PC-3 (cell line): ENCODE measurements around the gene R3HDM4. TPM values are rescaled to one million over a fixed set of nuclear protein-coding genes. Genes with fewer than 3 reads are reported as not detected.
A peak's percentile ranks its signal among the peaks of the same experiment; 100 is the strongest.

ENCODE experiments used
- ATAC-seq: fragments of 200-7000 bp; cut with Tn5 transposase; 2 replicates; pipeline ENCODE4 v1.9.1; 2020; ENCODE audit warnings: mild to moderate bottlenecking, moderate library complexity
- BruUV-seq: library from RNA; stranded (reverse); fragments of 400-500 nt; replicated peaks from 2 replicates; lab custom pipeline; 2021; lab: Mats Ljungman, UMichigan
- CTCF ChIA-PET: fragments of 300-600 bp; sonication (Branson Sonifier 250); formaldehyde crosslinking; loops from one replicate; lab custom pipeline; 2022; ENCODE audit warnings: antibody characterized with exemption; lab: Charles Lee
- POLR2A ChIA-PET: fragments of 300-600 bp; sonication (Branson Sonifier 250); formaldehyde crosslinking; loops from one replicate; lab custom pipeline; 2022; ENCODE audit warnings: antibody characterized with exemption; ENCODE audit not compliant: unreplicated experiment; lab: Charles Lee
- DNase-seq: peaks from one replicate; pipeline ENCODE4 v3.0.0-alpha.2; 2015
- H2AFZ ChIP-seq: fragments of 300-600 bp; sonication (generic); 2 replicates; pipeline ENCODE4 v1.6.0; 2016; ENCODE audit warnings: antibody characterized with exemption, low read length
- H3F3A ChIP-seq: fragments of 300-600 bp; sonication (generic); one replicate; pipeline ENCODE4 v1.6.0; 2017; ENCODE audit warnings: antibody characterized with exemption, low read length, control low read depth, mild to moderate bottlenecking; ENCODE audit not compliant: unreplicated experiment
- H3K27ac ChIP-seq: fragments of 300-600 bp; sonication (generic); 2 replicates; pipeline ENCODE4 v1.5.1; 2016; ENCODE audit warnings: mild to moderate bottlenecking, low read length
- H3K27me3 ChIP-seq: fragments of 300-600 bp; sonication (generic); 2 replicates; pipeline ENCODE4 v1.6.1; 2016; ENCODE audit warnings: low read length, mixed read lengths
- H3K36me3 ChIP-seq: fragments of 300-600 bp; sonication (generic); 2 replicates; pipeline ENCODE4 v1.6.1; 2016; ENCODE audit warnings: low read depth, mixed run types, low read length, mixed read lengths
- H3K4me1 ChIP-seq: fragments of 300-600 bp; sonication (generic); 2 replicates; pipeline ENCODE4 v1.5.1; 2016; ENCODE audit warnings: low read length; ENCODE audit not compliant: insufficient read depth
- H3K4me2 ChIP-seq: fragments of 300-600 bp; sonication (generic); 2 replicates; pipeline ENCODE4 v1.6.0; 2016; ENCODE audit warnings: low read length
- H3K4me3 ChIP-seq: fragments of 300-600 bp; sonication (generic); 2 replicates; pipeline ENCODE4 v1.5.1; 2016; ENCODE audit warnings: mild to moderate bottlenecking, low read length, mixed read lengths
- H3K79me2 ChIP-seq: fragments of 300-600 bp; sonication (generic); 2 replicates; pipeline ENCODE4 v1.6.1; 2017; ENCODE audit warnings: low read length, mixed read lengths
- H3K9ac ChIP-seq: fragments of 300-600 bp; sonication (generic); 2 replicates; pipeline ENCODE4 v1.6.0; 2016; ENCODE audit warnings: mild to moderate bottlenecking, low read length
- H3K9me2 ChIP-seq: fragments of 300-600 bp; sonication (generic); replicated peaks from 2 replicates; pipeline ENCODE4 v1.6.1; 2016; ENCODE audit warnings: mixed run types, low read length, mixed read lengths
- H3K9me3 ChIP-seq: fragments of 300-600 bp; sonication (generic); 2 replicates; pipeline ENCODE4 v1.6.1; 2016; ENCODE audit warnings: low read length, mixed read lengths
- H4K20me1 ChIP-seq: fragments of 300-600 bp; sonication (generic); 2 replicates; pipeline ENCODE4 v1.6.1; 2016; ENCODE audit warnings: low read length, mixed read lengths
- CTCF ChIP-seq: fragments of 300-600 bp; sonication (generic); conservative IDR thresholded peaks from 2 replicates; pipeline ENCODE4 v1.5.1; 2017; ENCODE audit warnings: antibody characterized with exemption, low read depth, mild to moderate bottlenecking, low read length
- EZH2 ChIP-seq: fragments of 300-600 bp; sonication (generic); IDR thresholded peaks from one replicate; pipeline ENCODE4 v1.6.1; 2017; ENCODE audit warnings: antibody characterized with exemption, mild to moderate bottlenecking, low read length; ENCODE audit not compliant: unreplicated experiment
- EZH2phosphoT487 ChIP-seq: fragments of 300-600 bp; sonication (generic); IDR thresholded peaks from 2 replicates; pipeline ENCODE4 v1.6.1; 2018; ENCODE audit warnings: mild to moderate bottlenecking, antibody characterized with exemption, low read length, borderline replicate concordance
- intact Hi-C: fragments of 100-400 bp; cut with micrococcal nuclease; formaldehyde crosslinking; loops from 2 replicates; pipeline ENCODE4 v1.9.0; 2023
- total RNA-seq: library from RNA; depleted of rRNA; stranded (reverse); fragments of >200 nt; gene quantifications from 2 replicates; pipeline ENCODE4 v1.2.3, GENCODE V29; 2014

R3HDM4 gene
- total RNA-seq, 1 experiment from 2014 or later, result 44.9 TPM

GRCh38 chr19:934865-935479 is 22.0 kb upstream of the R3HDM4 start:
- no peak for TF ChIP-seq CTCF
- peak; percentile 94 for TF ChIP-seq EZH2phosphoT487
- no peaks in the 10 kb centered on the region for H3K27me3 ChIP-seq
- H3K36me3 ChIP-seq, result no peaks in the 10 kb centered on the region
- H3F3A ChIP-seq, result no peaks in the 10 kb centered on the region
- peaks cover 11% of the 10 kb centered on the region; the same call in 1 of the 2 replicates for H3K4me1 ChIP-seq
- no peaks in the 10 kb centered on the region for H4K20me1 ChIP-seq
- CTCF ChIA-PET, result no interaction called here
- H3K9me3 ChIP-seq, result no peaks in the 10 kb centered on the region
- H2AFZ ChIP-seq, result 0 out of 2 replicates have a peak overlapping the region, but pooled peaks have one; percentile 42
- no TSS peak for BruUV-seq
- H3K4me3 ChIP-seq, result no peak overlapping the region
- peak overlapping the region; percentile 37; the same call in 1 of the 2 replicates for H3K4me2 ChIP-seq
- DNase-seq (peak; percentile 68), ATAC-seq (peak; percentile 95)
- H3K9ac ChIP-seq, result no peak overlapping the region
- no peaks in the 10 kb centered on the region for H3K9me2 ChIP-seq
- POLR2A ChIA-PET, result no interaction called here
- H3K27ac ChIP-seq, result no peak overlapping the region
- no peaks in the 10 kb centered on the region for H3K79me2 ChIP-seq
- intact Hi-C loops, result no loop called here

GRCh38 chr19:934197-934840 is 21.3 kb upstream of the R3HDM4 start:
- H3K4me2 ChIP-seq, result peak overlapping the region; percentile 37; the same call in 1 of the 2 replicates
- H3K4me1 ChIP-seq, result peaks cover 11% of the 10 kb centered on the region; the same call in 1 of the 2 replicates
- H3K4me3 ChIP-seq, result no peak overlapping the region
- H3K27ac ChIP-seq, result no peak overlapping the region
- no peaks in the 10 kb centered on the region for H3F3A ChIP-seq
- H3K27me3 ChIP-seq, result no peaks in the 10 kb centered on the region
- no peak overlapping the region for H3K9ac ChIP-seq
- ChIA-PET CTCF (no interaction called here), POLR2A (no interaction called here)
- H3K36me3 ChIP-seq, result no peaks in the 10 kb centered on the region
- DNase-seq (no peak), ATAC-seq (peak; percentile 9; the same call in 1 of the 2 replicates)
- no peak overlapping the region for H2AFZ ChIP-seq
- no peak for TF ChIP-seq EZH2phosphoT487
- TF ChIP-seq CTCF, result no peak
- TF ChIP-seq EZH2, result no peak
- intact Hi-C loops, result no loop called here
- BruUV-seq, result no TSS peak
- H3K79me2 ChIP-seq, result no peaks in the 10 kb centered on the region
- H3K9me2 ChIP-seq, result no peaks in the 10 kb centered on the region
- H3K9me3 ChIP-seq, result no peaks in the 10 kb centered on the region
- H4K20me1 ChIP-seq, result no peaks in the 10 kb centered on the region

GRCh38 chr19:933553-933882 is 20.5 kb upstream of the R3HDM4 start:
- Histone ChIP-seq H3K4me1 (peaks cover 11% of the 10 kb centered on the region; the same call in 1 of the 2 replicates), H2AFZ (no peak overlapping the region), H3K4me2 (no peak overlapping the region), H3K27ac (no peak overlapping the region), H3K9me3 (no peaks in the 10 kb centered on the region), H3K79me2 (no peaks in the 10 kb centered on the region), H3K27me3 (no peaks in the 10 kb centered on the region), H3K9me2 (no peaks in the 10 kb centered on the region), H3K9ac (no peak overlapping the region), H3F3A (no peaks in the 10 kb centered on the region), H3K36me3 (no peaks in the 10 kb centered on the region), H3K4me3 (no peak overlapping the region), H4K20me1 (no peaks in the 10 kb centered on the region)
- ChIA-PET CTCF (no interaction called here), POLR2A (no interaction called here)
- intact Hi-C loops, result no loop called here
- ATAC-seq (no peak), DNase-seq (no peak)
- BruUV-seq, result no TSS peak
- TF ChIP-seq EZH2, result no peak
- no peak for TF ChIP-seq CTCF
- TF ChIP-seq EZH2phosphoT487, result no peak
